ENCODE results near the gene NBAS.

DNA sequence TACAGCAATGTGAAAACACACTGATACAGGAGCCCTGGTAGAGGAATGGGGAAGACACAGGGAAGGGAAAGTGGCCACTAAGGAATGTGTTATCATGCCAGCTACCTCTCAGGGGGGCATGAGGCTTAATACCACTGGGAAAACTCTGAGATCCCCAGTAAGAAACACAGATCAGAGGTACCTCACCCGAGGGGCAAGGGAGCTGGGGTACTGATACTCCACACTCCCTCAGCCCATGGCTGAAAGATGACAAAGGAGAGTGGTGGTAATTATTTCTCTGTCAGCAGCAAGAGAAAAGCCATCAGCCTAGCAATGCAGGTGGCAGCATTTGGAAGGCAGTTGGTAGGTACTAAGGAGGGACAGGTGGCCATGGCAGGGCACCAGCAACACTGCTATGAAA lies 434.8 kb downstream of the NBAS start:
- no peak for TF ChIP-seq POLR2A (IDR thresholded peaks at IDR 0.05)
- TF ChIP-seq, protein P1, sequence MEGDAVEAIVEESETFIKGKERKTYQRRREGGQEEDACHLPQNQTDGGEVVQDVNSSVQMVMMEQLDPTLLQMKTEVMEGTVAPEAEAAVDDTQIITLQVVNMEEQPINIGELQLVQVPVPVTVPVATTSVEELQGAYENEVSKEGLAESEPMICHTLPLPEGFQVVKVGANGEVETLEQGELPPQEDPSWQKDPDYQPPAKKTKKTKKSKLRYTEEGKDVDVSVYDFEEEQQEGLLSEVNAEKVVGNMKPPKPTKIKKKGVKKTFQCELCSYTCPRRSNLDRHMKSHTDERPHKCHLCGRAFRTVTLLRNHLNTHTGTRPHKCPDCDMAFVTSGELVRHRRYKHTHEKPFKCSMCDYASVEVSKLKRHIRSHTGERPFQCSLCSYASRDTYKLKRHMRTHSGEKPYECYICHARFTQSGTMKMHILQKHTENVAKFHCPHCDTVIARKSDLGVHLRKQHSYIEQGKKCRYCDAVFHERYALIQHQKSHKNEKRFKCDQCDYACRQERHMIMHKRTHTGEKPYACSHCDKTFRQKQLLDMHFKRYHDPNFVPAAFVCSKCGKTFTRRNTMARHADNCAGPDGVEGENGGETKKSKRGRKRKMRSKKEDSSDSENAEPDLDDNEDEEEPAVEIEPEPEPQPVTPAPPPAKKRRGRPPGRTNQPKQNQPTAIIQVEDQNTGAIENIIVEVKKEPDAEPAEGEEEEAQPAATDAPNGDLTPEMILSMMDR (IDR thresholded peaks at IDR 0.05) = no peak

Data from esophagus squamous epithelium (tissue), 4 donors.